DMS 273 (cell line): Measurements from ENCODE around the gene PGA3.
"Not testable (repeated sequence)": the region's sequence is repeated elsewhere in the genome, so short reads cannot be mapped to it uniquely, and the experiment has no call there.

ENCODE experiments used
- DNase-seq: peaks from one replicate; lab custom pipeline; 2025; ENCODE audit not compliant: unreplicated experiment; lab: John Stamatoyannopoulos, UW

Gene PGA3

GRCh38 chr11:61248071-61248470, 44.8 kb downstream of the PGA3 start:
- DNase-seq, result not testable (repeated sequence)

- peak; percentile 33 for DNase-seq
These were observed 45.9 kb downstream of the PGA3 start for GRCh38 chr11:61249201-61249600.

- DNase-seq, result not testable (repeated sequence)
These were observed 47.8 kb downstream of the PGA3 start for GRCh38 chr11:61250796-61251765.

GRCh38 chr11:61252332-61252731, 49.0 kb downstream of the PGA3 start:
- DNase-seq, result peak; percentile 48

- peak; percentile 66 for DNase-seq
These were observed 51.2 kb downstream of the PGA3 start for GRCh38 chr11:61254403-61255025.

- no peak for DNase-seq
These were observed 53.6 kb downstream of the PGA3 start for GRCh38 chr11:61256710-61257482.

- DNase-seq, result no peak
These were observed 55.2 kb downstream of the PGA3 start for GRCh38 chr11:61258546-61258945.

GRCh38 chr11:61259363-61259762, 56.0 kb downstream of the PGA3 start:
- DNase-seq, result no peak
